ENCODE data around the gene ZSCAN5A. TPM values are rescaled to one million over a fixed set of nuclear protein-coding genes. Genes with fewer than 3 reads are reported as not detected.
"Not testable (repeated sequence)": the region's sequence is repeated elsewhere in the genome, so short reads cannot be mapped to it uniquely, and the experiment has no call there.

The ZSCAN5A gene
- total RNA-seq, 1 experiment from 2014 or later = 10.4 TPM

- ChIA-PET POLR2A (no interaction called here), CTCF (no interaction called here)
- TF ChIP-seq FOXP4 (CRISPR knock-in tag; IDR thresholded peaks at IDR 0.05) = no peak
- TF ChIP-seq ATF2 (CRISPR knock-in tag; IDR thresholded peaks at IDR 0.05; ENCODE audit: borderline replicate concordance, low read depth) = no peak
- no peak for TF ChIP-seq JAZF1 (CRISPR knock-in tag; IDR thresholded peaks at IDR 0.05)
- TF ChIP-seq GRHL2 (CRISPR knock-in tag; IDR thresholded peaks at IDR 0.05; ENCODE audit: insufficient replicate concordance, severe bottlenecking) = no peak
- TF ChIP-seq MXD4 (CRISPR knock-in tag; IDR thresholded peaks at IDR 0.05; ENCODE audit: borderline replicate concordance) = no peak
- TF ChIP-seq MLX (CRISPR knock-in tag; IDR thresholded peaks at IDR 0.05) = no peak
- TF ChIP-seq USF2 (CRISPR knock-in tag; IDR thresholded peaks at IDR 0.05) = no peak
- no peak for TF ChIP-seq SMAD4 (CRISPR knock-in tag; IDR thresholded peaks at IDR 0.05)
- no peak for TF ChIP-seq ZNF425 (CRISPR knock-in tag; conservative IDR thresholded peaks at IDR 0.05)
- Mint-ChIP-seq H3K27me3 (ENCODE audit: low read depth) (no peaks in the 10 kb centered on the region), H3K36me3 (peaks cover 11% of the 10 kb centered on the region), H3K4me3 (no peak overlapping the region), H3K9me3 (peaks cover 3% of the 10 kb centered on the region), H3K4me1 (peaks cover 9% of the 10 kb centered on the region), H3K27ac (no peak overlapping the region)
- ATAC-seq (no peak), DNase-seq (ENCODE audit: low spot score) (no peak)
These were observed 5.8 kb downstream of the ZSCAN5A start for GRCh38 chr19:56308792-56309191.

- DNase-seq (ENCODE audit: low spot score); H3K27me3 Mint-ChIP-seq (ENCODE audit: low read depth); ATAC-seq; H3K4me3 Mint-ChIP-seq; H3K4me1 Mint-ChIP-seq; H3K27ac Mint-ChIP-seq; H3K9me3 Mint-ChIP-seq; POLR2A ChIA-PET; CTCF ChIA-PET: not testable (repeated sequence)
- peaks cover 11% of the 10 kb centered on the region for H3K36me3 Mint-ChIP-seq
These were observed 7.6 kb downstream of the ZSCAN5A start for GRCh38 chr19:56307062-56307461.

GRCh38 chr19:56306016-56306415 lies 8.6 kb downstream of the ZSCAN5A start:
- Mint-ChIP-seq H3K4me3 (no peak overlapping the region), H3K27ac (no peak overlapping the region), H3K27me3 (ENCODE audit: low read depth) (no peaks in the 10 kb centered on the region), H3K4me1 (0 out of 2 replicates have a peak, but pooled peaks cover 2% of the 10 kb centered on the region), H3K36me3 (peaks cover 11% of the 10 kb centered on the region), H3K9me3 (peaks cover 3% of the 10 kb centered on the region)
- no peak for DNase-seq (ENCODE audit: low spot score)
- no peak for TF ChIP-seq ESRRA (CRISPR knock-in tag; IDR thresholded peaks at IDR 0.05; ENCODE audit: borderline replicate concordance)
- no peak for TF ChIP-seq ETV6 (CRISPR knock-in tag; IDR thresholded peaks at IDR 0.05)
- no peak for TF ChIP-seq NR1H2 (CRISPR knock-in tag; IDR thresholded peaks at IDR 0.05)
- TF ChIP-seq FOXP4 (CRISPR knock-in tag; IDR thresholded peaks at IDR 0.05) = no peak
- no peak for TF ChIP-seq NFYB (CRISPR knock-in tag; conservative IDR thresholded peaks at IDR 0.05; ENCODE audit: low read depth)
- no peak for TF ChIP-seq PREB (CRISPR knock-in tag; IDR thresholded peaks at IDR 0.05; ENCODE audit: borderline replicate concordance)
- no peak for TF ChIP-seq RELA (CRISPR knock-in tag; IDR thresholded peaks at IDR 0.05; ENCODE audit: borderline replicate concordance)
- TF ChIP-seq E2F4 (CRISPR knock-in tag; IDR thresholded peaks at IDR 0.05; ENCODE audit: borderline replicate concordance, low read depth) = no peak
- POLR2A ChIA-PET = no interaction called here
- CTCF ChIA-PET = interaction anchor here (1.5 kb wide), 1 partner anchor 53 kb away, joined by 5 read pairs; no protein-coding TSS in a partner anchor
- no peak for ATAC-seq

Measured in WTC11 (cell line).